Osteoblast (primary cell): ENCODE data around the gene PP2D1. TPM values are rescaled to one million over a fixed set of nuclear protein-coding genes. Genes with fewer than 3 reads are reported as not detected.
A peak's percentile ranks its signal among the peaks of the same experiment; 100 is the strongest.

ENCODE experiments used
- DNase-seq: peaks from one replicate; pipeline ENCODE4 v3.0.0; 2011; ENCODE audit warnings: low spot score, mixed read lengths; ENCODE audit not compliant: insufficient read length; ENCODE audit errors: missing footprints
- H2AFZ ChIP-seq: 2 replicates; pipeline ENCODE4 v1.6.0; 2011; ENCODE audit warnings: mild to moderate bottlenecking, low read length
- H3K27ac ChIP-seq: 2 replicates; pipeline ENCODE4 v1.5.1; 2011; ENCODE audit warnings: mild to moderate bottlenecking, low read depth, low read length, moderate library complexity
- H3K27me3 ChIP-seq: 2 replicates; pipeline ENCODE4 v1.6.0; 2012; ENCODE audit warnings: mild to moderate bottlenecking, control low read depth, inconsistent platforms, low read length, moderate library complexity; ENCODE audit not compliant: insufficient read depth
- H3K36me3 ChIP-seq: 2 replicates; pipeline ENCODE4 v1.5.1; 2011; ENCODE audit warnings: mild to moderate bottlenecking, low read length, control low read depth, moderate library complexity; ENCODE audit not compliant: insufficient read depth
- H3K4me1 ChIP-seq: 2 replicates; pipeline ENCODE4 v1.5.1; 2011; ENCODE audit warnings: mild to moderate bottlenecking, low read length, control low read depth, moderate library complexity; ENCODE audit not compliant: insufficient read depth
- H3K4me2 ChIP-seq: 2 replicates; pipeline ENCODE4 v1.6.0; 2011; ENCODE audit warnings: mild to moderate bottlenecking, low read length; ENCODE audit not compliant: insufficient read depth
- H3K4me3 ChIP-seq: fragments of 200-600 bp; sonication (generic); 3 replicates; pipeline ENCODE4 v1.5.1; 2012; ENCODE audit warnings: mild to moderate bottlenecking, low read length, inconsistent platforms; ENCODE audit not compliant: insufficient read depth
- H3K79me2 ChIP-seq: 2 replicates; pipeline ENCODE4 v1.6.0; 2012; ENCODE audit warnings: mild to moderate bottlenecking, low read length, control low read depth, inconsistent platforms; ENCODE audit not compliant: insufficient read depth
- H3K9me3 ChIP-seq: 2 replicates; pipeline ENCODE4 v1.5.1; 2011; ENCODE audit warnings: low read depth, low read length, control low read depth
- H4K20me1 ChIP-seq: 2 replicates; pipeline ENCODE4 v1.6.0; 2012; ENCODE audit warnings: mild to moderate bottlenecking, low read length, control low read depth; ENCODE audit not compliant: insufficient read depth
- total RNA-seq: library from RNA; depleted of rRNA; stranded (reverse); fragments of >200 nt; gene quantifications from 2 replicates; pipeline ENCODE4 v1.2.3, GENCODE V29; 2012
- TF ChIP-seq, protein P1 (sequence below): IDR thresholded peaks from 2 replicates; pipeline ENCODE4 v1.5.1; 2011; ENCODE audit warnings: mild to moderate bottlenecking, low read depth, low read length, moderate library complexity; ENCODE audit errors: extremely low read depth

The PP2D1 gene
- total RNA-seq, 1 donor: not detected

DNA sequence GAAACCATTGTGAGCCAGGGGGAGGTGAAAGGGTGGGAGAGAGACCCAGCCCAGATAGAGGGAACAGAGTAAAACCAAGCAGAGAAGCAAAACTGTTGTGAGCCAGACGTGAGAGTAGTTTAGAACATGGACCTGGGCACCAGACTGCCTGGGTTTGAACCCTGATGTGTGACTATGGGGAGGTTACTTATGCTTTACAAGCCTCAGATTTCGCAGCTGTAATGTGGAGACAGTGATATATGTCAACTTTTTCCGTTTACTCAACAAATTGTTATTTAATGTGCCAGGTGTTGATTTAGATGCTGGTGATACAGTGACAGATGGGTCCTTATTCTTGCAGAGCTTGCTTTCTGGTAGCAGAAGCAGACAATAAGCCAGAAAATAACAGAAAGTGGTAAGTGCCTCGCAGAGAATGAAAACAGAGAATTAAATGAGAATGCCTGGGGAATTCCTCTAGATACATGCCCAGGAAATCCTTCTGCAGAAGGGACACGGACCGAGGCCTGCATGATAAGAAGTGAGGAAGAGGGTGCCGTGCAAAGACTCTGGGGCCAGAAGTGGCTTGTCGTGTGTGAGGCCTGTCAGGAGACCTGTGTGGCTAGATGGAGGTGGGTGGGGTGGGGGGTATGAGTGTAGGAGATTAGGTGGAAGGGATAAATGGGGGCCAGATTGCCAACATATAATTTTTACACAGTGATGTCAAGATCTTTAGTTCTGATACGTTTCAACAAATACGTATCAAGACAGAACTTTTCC lies 43.1 kb upstream of the PP2D1 start:
- H2AFZ ChIP-seq: no peak overlapping the region
- H3K27me3 ChIP-seq: no peaks in the 10 kb centered on the region
- H4K20me1 ChIP-seq: peaks cover 4% of the 10 kb centered on the region
- TF ChIP-seq, protein P1, sequence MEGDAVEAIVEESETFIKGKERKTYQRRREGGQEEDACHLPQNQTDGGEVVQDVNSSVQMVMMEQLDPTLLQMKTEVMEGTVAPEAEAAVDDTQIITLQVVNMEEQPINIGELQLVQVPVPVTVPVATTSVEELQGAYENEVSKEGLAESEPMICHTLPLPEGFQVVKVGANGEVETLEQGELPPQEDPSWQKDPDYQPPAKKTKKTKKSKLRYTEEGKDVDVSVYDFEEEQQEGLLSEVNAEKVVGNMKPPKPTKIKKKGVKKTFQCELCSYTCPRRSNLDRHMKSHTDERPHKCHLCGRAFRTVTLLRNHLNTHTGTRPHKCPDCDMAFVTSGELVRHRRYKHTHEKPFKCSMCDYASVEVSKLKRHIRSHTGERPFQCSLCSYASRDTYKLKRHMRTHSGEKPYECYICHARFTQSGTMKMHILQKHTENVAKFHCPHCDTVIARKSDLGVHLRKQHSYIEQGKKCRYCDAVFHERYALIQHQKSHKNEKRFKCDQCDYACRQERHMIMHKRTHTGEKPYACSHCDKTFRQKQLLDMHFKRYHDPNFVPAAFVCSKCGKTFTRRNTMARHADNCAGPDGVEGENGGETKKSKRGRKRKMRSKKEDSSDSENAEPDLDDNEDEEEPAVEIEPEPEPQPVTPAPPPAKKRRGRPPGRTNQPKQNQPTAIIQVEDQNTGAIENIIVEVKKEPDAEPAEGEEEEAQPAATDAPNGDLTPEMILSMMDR: no peak
- no peaks in the 10 kb centered on the region for H3K9me3 ChIP-seq
- no peak overlapping the region for H3K4me3 ChIP-seq
- H3K27ac ChIP-seq: no peak overlapping the region
- no peaks in the 10 kb centered on the region for H3K79me2 ChIP-seq
- DNase-seq: no peak
- H3K4me1 ChIP-seq: peaks cover 20% of the 10 kb centered on the region
- no peaks in the 10 kb centered on the region for H3K36me3 ChIP-seq
- no peak overlapping the region for H3K4me2 ChIP-seq

GRCh38 chr3:20054549-20054987 lies 42.5 kb upstream of the PP2D1 start:
- no peaks in the 10 kb centered on the region for H3K27me3 ChIP-seq
- no peak overlapping the region for H3K4me2 ChIP-seq
- H3K79me2 ChIP-seq: no peaks in the 10 kb centered on the region
- H2AFZ ChIP-seq: no peak overlapping the region
- H3K27ac ChIP-seq: no peak overlapping the region
- H3K9me3 ChIP-seq: no peaks in the 10 kb centered on the region
- H3K36me3 ChIP-seq: no peaks in the 10 kb centered on the region
- no peak overlapping the region for H3K4me3 ChIP-seq
- H4K20me1 ChIP-seq: peaks cover 4% of the 10 kb centered on the region
- peak; percentile 66 for DNase-seq
- TF ChIP-seq, protein P1: no peak
- H3K4me1 ChIP-seq: peaks cover 20% of the 10 kb centered on the region

- Histone ChIP-seq H3K27me3 (no peaks in the 10 kb centered on the region), H3K4me3 (no peak overlapping the region), H3K79me2 (no peaks in the 10 kb centered on the region), H3K9me3 (no peaks in the 10 kb centered on the region), H3K36me3 (no peaks in the 10 kb centered on the region), H3K27ac (no peak overlapping the region), H2AFZ (no peak overlapping the region), H4K20me1 (peaks cover 4% of the 10 kb centered on the region), H3K4me2 (no peak overlapping the region), H3K4me1 (peaks cover 27% of the 10 kb centered on the region)
- no peak for DNase-seq
- TF ChIP-seq, protein P1: no peak
Observed at GRCh38 chr3:20052851-20053250, 40.8 kb upstream of the PP2D1 start.

DNA sequence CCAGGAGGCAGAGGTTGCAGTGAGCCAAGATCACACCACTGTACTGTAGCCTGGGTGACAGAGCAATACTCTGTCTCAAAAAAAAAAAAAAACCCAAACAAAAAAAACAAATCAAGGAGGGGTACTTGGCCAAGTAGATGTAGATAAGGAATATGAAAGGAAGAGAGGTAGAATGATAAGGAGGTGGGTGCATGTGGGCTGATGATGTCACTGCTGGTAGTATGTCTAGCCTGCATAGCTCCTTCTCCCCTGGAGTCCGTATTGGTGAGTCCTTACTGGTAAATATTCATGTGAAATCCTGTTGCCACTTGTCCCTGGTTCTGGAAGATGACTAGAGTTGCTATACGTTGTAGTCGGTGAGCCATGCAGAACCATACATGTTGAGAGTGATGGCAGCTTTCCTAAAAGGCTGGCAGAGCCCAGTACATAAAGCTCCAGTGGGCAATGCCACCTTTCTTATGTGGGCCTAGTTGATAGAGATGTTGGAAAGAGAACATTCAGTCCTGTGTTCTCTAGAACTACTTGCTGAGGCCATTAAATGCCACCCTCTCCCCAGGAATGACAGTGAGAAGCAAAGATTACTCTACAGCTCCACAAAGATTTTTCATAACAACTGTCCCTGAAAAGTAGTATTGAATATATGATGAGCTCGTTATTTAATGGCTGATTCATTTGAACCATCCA lies 39.2 kb upstream of the PP2D1 start:
- Histone ChIP-seq H2AFZ (no peak overlapping the region), H3K79me2 (no peaks in the 10 kb centered on the region), H4K20me1 (no peaks in the 10 kb centered on the region), H3K27ac (no peak overlapping the region), H3K4me3 (no peak overlapping the region), H3K9me3 (no peaks in the 10 kb centered on the region), H3K4me2 (no peak overlapping the region), H3K4me1 (peaks cover 17% of the 10 kb centered on the region), H3K27me3 (no peaks in the 10 kb centered on the region), H3K36me3 (no peaks in the 10 kb centered on the region)
- TF ChIP-seq, protein P1: no peak
- peak; percentile 17 for DNase-seq
